HG02938 (cell line): ENCODE data around the gene RBP5.

Source experiments
- ATAC-seq: cut with Tn5 transposase; IDR thresholded peaks from one replicate; pipeline ENCODE4 v1.9.1; 2021; ENCODE audit warnings: mild to moderate bottlenecking, moderate library complexity; ENCODE audit not compliant: unreplicated experiment

Gene RBP5

DNA sequence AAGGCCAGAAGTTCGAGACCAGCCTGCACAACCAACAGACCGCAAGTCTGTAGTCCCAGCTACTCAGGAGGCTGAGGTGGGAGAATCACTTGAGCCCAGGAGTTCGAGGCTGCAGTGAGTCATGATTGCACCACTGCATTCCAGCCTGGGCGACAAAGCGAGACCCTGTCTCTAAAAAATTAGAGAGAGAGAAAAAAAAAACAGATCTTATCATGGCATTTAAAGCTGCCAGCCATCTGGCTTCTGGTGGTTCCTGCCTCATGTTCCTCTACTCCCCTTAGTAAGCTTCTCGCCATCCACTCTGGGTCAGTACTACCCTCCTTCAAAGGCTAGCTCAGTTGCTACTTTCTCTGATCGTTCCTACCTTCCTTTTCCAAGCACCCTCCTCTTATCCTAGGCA lies 17.5 kb upstream of the RBP5 start:
- ATAC-seq = no peak

DNA sequence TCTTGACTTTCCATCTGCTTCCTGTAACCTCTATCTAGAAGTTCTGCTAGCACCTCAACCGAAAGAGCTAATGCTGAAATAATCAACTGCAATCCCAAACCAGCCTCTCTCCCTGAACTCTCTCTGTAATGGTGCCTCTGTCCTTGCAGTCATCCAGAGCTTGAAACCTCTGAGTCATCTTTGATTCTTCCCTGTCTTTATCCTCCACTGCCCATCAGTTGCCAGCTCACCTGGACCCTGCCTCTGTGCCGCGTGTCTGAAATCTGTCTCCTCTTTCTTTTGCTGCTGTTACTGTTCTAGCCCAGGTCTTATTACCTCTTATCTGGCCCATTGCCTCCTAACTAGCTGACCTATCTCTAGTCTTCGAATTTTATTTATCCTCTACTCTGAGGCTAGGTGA lies 17.0 kb upstream of the RBP5 start:
- no peak for ATAC-seq

DNA sequence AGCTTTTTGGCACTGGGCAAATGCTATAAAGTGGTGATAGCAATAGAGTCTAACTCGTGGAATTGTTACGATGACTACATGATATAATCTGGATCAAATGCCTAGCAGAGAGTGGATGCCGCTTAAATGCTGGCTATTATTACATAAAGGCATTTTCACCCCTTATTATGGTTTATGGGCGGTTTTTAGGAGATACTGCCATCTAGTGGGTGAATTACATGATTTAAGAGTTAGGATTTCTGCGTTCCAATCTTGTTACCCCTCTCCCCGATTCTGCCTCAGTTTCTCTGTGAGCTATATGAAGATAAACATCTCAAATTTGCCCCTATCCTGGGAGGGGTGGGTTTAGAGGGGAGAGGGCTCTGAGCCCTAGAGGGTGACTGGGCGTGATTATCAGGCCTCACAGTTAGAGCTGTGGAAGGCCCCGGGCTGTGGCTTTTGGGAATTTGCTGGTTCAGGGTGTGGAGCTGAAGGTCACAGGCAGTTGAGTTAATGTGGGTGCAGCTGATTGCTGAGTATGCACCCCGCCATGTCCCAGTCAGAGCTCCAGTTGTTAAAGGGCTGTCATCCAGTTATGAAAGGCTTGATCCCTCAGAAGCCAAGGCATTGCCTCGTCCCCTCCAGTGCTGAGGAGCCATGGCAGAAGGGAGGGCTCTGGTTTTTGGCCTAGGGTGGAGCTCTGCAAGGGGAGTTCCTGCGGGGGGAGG lies 15.9 kb upstream of the RBP5 start:
- ATAC-seq = no peak

DNA sequence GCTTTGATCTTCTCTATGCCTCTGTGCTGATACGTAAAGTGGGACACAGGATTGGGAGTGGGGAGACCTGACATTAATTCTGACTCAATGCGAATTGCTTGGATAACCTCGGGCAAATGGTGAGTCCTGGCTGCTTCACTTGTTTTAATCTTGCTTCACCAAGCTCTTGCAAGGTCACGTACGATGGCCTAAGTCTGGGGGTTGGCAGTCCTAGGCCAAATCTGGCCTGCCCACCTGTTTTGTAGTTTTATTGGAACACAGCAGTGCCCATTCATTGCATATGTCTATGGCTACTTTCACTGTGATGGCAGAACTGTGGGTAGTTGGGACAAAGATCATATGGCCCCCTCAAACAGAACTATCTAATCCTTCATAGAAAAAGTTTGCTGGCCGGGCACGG lies 14.9 kb upstream of the RBP5 start:
- ATAC-seq = no peak

DNA sequence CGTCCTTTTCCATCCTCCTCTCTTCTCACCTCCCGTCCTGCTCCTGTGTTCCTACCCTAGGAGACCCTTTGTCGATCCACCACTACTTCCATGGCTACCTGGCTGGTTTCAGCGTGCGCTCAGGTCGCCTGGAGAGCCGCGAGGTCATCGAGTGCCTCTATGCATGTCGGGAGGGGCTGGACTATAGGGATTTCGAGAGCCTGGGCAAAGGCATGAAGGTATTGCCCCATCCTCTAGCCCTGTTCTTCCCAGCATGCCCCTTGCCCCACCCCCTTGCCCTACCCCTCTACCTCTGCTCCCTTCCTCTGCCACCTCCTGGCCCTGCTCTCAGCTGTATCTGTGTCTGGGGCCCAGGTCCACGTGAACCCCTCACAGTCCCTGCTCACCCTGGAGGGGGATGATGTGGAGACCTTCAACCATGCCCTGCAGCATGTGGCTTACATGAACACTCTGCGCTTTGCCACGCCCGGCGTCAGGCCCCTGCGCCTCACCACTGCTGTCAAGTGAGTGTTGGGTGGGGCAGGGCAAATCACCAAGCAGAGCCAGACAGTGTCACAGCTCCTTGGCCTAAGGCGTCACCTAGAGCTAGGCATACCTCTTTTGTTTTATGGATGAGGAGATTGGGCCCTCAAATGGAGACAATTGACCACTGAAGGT lies 14.2 kb upstream of the RBP5 start:
- ATAC-seq = no peak

DNA sequence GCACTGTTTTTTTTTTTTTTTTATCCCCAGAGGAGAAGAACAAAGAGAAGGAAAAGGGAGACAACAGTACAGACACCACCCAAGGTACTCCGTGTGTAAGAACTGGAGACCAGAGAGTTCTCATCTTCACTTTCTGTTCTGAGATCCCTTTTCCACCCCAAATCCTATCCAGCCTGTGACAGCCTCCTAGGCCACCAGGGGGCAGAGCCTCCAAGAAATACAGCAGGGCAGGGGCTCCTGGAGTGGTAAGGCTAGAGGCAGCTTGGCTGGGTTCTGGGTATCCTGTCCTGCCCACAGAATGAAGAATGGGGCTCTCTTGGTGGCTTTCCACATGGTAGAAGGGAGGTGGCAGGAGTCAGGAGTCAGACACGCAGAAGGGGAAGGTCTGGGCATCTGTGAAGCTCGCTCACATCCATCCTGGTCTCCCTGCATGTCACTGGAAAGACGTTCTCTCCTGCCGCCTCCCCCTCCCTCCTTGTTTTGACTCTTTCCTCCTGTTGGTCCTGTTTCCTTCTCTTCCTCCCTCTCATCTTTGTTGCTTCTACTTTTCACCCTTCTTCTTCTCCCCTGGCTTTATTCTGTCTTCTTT lies 13.5 kb upstream of the RBP5 start:
- no peak for ATAC-seq

DNA sequence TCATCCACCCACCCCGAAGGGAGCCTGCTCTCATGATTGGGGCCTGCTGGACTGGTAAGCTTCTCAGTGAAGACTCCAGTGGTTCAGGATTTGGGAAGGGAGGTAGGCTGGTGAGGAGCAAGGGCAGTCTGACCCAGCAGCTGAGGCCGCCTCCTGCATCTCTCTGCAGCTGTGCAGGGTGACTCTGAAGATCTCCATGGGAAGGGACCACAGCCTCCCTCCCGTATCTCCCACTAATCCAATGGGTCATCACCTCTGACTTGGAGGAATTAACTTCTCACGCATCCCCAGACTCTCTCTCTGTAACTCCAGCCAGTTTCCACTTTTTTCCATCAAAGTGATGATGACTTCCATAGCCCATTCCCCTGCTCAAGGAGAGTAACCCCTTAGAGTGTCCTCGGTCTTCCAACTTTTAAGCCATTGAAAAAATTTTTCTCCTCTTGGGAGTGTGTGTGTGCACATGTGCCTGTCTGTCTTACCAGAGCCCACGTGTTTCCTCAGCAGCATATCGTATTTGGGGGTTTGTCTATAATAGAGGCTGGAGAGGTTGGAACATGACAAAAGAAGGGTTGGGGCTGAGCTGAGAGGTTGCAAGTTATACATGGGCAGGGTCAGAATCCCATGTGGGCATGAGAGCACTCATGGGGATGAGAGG lies 12.8 kb upstream of the RBP5 start:
- ATAC-seq = no peak

DNA sequence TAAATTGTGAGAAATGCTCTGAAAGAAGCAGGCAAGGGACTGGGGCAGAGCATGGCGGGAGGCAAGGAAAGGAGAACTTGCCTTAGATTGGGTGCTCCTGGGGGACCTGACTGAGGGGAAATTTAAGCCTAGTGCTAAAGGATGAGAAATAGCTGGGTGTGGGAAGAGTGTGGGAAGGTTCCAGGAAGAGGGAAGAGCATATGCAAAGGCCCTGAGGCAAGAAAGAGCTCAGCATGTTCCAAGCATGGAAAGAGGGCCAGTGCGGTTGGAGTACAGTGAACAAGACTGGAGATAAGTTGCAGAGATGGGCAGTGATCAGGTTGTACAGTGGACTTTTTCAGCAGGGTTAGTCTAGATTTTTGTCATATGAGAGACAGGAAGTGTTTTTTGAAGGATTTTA lies 10.5 kb upstream of the RBP5 start:
- ATAC-seq = no peak

DNA sequence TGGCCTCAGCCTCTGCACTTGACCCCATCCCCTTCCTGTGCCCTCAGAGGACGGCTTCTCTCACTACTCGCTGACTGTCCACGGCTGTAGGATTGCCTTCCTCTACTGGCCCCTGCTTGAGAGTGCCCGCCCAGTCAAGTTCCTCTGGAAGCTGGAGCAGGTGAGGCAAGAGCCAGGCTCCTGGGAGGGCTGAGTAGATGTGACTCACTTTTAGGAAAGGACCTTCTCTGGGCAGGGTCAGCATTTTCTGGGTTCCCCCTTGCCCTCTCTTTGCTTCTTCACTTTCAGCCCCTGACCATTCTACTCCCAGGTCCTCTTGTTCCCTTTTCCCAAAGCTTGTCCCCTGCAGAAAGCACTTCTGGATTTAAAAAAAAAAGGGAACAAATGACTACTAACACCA lies 9.2 kb upstream of the RBP5 start:
- ATAC-seq = no peak

DNA sequence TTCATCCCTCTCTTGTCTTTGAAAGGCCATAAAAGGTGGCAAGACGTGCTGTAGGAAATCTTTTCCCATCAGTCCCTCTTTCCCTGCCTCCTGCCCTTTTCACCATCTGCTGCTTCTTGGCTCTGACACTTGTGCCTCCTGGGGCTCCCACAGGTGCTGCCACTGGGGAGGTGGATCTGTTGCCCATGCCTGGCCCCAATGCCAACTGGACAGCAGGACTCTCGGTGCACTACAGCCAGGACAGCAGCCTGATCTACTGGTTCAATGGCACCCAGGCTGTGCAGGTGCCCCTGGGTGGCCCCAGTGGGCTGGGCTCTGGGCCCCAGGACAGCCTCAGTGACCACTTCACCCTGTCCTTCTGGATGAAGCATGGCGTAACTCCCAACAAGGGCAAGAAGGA lies 8.0 kb upstream of the RBP5 start:
- ATAC-seq = no peak

DNA sequence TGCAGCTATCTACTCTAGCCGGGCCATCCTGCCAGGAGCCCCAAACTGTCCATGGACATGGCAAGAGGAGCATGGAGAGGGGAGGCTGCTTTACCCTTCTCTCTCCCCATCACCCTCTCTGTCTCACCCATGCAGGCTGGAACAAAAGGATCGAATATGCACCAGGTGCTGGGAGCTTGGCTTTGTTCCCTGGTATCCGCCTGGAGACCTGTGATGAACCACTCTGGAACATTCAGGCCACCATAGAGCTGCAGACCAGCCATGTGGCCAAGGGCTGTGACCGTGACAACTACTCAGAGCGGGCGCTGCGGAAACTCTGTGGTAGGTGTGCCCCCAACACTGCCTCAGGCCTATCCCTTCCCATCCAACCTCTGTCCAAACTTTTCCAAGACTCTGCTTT lies 7.4 kb upstream of the RBP5 start:
- ATAC-seq = no peak

DNA sequence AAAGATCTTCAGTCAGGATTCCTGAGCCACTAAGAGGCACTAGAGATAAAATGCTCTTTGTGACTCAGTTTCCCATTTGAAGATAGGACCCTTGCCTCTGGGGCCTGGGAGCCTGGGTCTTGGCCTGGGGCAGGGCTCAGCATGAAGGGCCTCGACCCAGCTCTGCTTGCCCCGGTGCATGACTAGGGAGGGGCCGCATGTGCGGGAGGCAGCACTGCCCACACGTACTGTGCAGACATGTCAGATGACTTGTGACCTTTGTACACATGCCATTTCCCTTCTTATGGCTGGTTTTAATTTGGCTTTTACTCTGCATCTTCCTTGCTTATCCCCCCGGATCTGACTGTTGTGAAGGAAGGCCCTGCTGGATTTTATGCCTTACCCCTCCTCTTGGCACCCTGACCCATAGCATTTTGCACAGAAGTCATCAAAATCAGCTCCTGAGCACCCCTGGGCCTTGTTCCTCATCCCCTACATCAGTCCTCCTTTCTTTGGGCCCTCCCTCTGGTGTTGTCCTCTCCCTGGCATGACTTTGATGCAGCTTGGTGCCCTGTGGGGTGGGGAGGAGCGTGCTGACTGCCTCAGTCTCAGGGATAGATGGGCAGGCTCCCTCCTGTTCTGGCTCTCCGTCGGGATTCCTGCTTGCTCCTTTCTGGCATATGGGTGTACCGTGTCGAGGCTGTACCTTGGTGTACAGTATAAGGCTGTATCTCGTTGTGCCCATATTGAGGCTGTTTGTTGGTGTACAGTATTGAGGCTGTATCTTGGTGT lies 5.9 kb upstream of the RBP5 start:
- ATAC-seq = no peak

DNA sequence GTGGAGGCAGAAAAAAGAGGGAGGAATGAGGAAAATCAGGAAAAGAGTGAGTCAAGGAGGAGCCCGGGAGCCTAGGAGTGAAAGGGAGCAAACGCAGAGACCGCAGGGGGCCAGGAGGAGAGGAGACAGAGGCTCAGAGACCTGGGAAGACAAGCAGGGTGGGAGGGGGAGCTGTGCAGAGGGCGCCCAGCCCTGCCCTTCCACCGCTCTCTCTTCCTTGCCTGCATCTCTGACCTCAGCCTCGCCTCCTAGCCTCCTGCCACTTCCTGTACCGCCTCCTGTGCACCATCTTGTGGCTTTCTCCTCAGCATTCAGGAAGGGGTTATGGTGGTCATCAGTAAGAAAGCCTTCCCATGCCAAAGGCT lies 2.8 kb upstream of the RBP5 start:
- ATAC-seq = no peak

DNA sequence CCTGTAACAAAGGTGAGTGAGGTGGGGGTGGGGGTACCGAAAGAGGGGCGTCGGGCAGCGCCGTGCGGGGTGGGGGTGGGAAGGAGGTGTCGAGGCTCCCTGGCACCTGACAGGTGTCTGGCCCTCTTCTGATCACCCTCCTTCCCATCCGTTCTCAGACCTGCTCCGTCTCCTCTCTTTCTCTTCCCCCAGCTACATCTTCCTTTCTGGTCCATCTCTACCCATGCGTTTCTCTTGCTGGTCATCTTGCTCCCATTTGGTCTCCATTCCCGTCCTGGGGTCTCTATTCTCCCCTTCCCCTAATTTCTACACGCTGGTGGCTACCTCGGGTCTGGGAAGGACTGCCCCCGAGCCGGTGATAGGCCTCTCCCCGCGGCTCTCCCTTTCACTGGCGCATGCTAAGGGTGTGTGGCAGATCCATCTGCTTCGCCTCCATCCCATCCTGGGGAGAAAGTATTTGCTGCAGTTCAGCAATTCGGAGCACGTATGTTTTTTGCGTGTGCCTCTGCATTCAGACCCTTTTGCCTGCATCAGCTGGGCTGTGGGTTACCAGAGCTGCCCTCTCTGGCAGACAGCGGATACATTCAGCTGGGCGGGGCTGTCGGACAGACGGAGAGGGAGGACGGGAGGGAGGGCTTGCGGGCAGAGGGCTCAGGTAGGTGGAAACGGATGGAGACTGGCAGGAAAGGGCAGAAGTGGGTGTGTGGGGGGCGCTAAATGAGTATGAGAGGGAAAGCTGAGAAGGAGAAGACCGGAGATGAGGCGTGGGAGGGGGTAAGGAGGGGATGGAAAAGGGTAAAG lies 2.2 kb upstream of the RBP5 start:
- no peak for ATAC-seq

DNA sequence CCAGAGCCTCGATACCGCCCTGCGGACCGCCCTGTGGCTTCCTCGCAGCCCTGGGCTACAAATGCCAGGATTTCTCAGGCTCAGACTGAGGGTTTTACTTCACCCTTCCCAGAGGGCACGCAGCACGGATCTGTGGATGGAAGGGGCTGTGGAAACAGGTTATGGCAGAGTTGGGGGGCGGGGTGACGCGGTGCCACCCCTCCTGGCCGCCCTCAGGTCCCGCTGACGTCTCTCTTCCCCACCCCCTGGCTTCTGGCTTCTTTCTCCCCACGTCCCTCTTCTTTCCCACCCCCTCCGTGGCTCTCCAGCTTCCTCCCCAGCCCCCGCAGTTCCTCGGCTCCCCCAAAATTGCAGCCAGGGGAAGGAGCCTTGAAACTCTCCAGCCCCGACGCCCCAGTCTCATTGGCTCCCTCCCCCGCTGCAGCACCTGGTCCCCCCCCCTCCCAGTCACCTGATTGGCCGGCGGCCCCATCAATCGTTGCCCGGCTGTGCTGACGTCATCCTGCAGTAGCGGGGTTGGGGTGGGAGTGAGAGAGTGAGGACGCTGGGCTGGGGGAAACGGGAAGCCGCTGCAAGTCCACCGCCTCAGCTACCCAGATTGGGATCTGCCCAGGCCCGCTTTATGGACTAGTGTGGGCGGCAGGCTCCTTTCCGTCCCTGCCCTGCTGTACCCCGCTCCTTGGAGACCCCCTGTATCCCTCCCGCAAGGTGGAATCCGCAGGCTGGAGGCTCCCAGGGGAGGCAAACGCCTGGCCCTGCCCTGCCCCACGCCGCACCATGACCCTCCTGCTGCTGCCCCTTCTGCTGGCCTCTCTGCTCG lies 1.4 kb upstream of the RBP5 start, which contains the start of gene CLSTN3:
CLSTN3 (plus strand) TSS at position 500 of the 820 bp plus-strand sequence; CDS start at position 778, 278 bp downstream.
- ATAC-seq = peak; percentile 67

DNA sequence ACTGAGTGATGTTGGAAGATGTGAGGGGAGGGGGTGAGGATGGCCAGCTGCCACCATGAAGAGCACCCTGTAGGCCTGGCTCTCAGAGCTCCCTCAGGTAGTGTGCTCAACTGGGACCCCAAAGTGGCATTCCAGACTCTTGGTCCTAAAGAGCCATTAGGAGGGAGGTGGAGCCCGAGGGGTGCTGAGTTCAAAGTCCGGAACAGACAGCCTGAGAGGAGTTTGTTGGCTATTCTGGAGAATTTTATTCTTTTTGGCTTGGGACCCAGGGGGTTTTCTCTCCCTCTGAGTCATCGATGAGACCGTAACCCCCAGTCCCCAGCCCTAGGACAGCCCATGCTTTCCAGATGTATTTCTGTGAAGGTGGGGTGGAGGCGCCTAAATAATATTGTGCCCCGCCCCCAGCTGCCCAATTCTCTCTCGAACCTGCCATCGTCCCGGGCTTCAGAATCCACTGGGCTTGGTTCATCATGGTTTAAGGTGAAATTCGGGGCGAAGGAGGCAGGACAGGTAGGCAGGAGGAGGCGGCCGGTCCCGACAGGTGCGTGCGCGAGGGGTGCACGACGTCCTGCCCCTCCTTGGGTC lies 690 bp upstream of the RBP5 start:
- no peak for ATAC-seq

DNA sequence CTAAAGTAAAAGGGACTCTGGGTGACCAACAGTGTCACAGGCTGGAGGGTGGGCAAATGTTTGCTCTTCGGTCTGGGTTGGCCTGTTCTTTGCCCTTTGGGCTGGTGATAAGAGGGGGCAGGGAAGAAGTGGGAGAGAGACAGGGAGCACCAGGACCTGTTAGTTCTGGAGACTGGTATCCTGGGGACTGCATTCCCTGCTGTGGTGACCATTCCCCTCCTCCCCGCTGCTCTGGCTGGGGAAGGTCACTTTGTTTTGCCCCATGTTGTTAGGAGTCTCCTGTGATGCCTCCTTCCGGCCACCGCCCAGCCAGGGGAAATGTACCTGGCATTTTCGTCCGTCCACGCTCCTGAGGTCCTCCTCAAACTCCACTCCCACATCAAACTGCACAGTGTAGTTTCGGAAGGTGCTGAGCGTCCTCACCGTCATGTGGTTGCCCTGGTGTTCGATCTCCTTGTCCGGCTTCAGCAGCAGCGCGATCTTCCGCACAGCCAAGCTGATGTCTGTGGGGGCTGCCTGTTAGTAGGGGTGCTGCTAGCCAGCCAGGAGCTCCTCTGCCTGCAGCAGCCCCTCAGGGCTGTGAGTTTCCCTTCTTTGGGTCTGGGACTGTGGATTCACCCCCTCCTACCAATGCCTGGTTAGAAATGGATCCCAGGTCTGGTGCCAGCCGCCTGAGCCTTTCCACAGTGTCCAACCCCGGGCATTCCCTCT lies 618 bp downstream of the RBP5 start:
- ATAC-seq = no peak

DNA sequence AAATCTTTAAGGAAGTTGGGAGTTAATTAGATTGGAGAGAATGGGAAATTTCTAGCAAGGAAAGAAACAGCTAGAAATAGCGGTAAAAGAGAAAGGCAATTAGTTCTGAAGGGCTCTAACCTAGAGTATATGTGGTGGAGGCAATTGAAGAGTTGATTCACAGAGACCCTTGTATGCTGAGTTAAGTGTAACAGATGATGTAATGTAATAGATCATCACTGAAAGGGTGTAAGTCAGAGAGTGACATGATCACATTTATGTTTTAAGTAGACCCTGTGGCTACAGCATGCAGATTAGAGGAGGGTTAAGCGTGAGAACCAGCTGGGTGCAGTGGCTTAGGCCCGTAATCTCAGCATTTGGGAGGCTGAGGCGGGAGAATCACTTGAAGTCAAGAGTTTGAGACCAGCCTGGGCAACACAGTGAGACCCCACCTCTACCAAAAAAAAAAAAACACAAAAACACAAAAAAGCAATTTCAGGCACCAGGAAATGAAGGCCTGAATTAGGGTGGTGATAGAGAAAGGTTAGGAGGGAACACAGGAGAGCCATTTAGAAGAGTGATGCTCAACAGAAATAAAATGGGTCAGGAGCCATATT lies 3.0 kb downstream of the RBP5 start:
- no peak for ATAC-seq
